SH-SY5Y (cell line): Measurements from ENCODE around the gene DOCK4.

Experiments
- GATA2 ChIP-seq: IDR thresholded peaks from 2 replicates; pipeline ENCODE4 v1.6.1; 2011; ENCODE audit warnings: mild to moderate bottlenecking, low read depth, low read length
- GATA3 ChIP-seq: IDR thresholded peaks from 2 replicates; pipeline ENCODE4 v1.6.1; 2011; ENCODE audit warnings: low read depth, mild to moderate bottlenecking, low read length, moderate library complexity

GRCh38 chr7:112184455-112184854 lies 21.7 kb downstream of the DOCK4 start:
- TF ChIP-seq GATA2 (no peak), GATA3 (no peak)
